K562 (cell line): ENCODE measurements around the gene DYNC2I2. TPM values are rescaled to one million over a fixed set of nuclear protein-coding genes. Genes with fewer than 3 reads are reported as not detected.

Experiments used
- ATF6 ChIP-seq: sonication (generic); formaldehyde crosslinking; IDR thresholded peaks from 2 replicates; pipeline ENCODE4 v1.4.0; 2020; ENCODE audit warnings: mild to moderate bottlenecking, missing genetic modification reagents
- ATF7 ChIP-seq: fragments of 450-650 bp; IDR thresholded peaks from 2 replicates; pipeline ENCODE4 v1.7.1; 2014; ENCODE audit warnings: mild to moderate bottlenecking, moderate library complexity
- CEBPZ ChIP-seq: fragments of 150-350 bp; IDR thresholded peaks from 2 replicates; pipeline ENCODE4 v1.6.1; 2014; ENCODE audit warnings: low read depth, mild to moderate bottlenecking, low read length, borderline replicate concordance
- E4F1 ChIP-seq: fragments of 250-450 bp; sonication (Bioruptor Pico); IDR thresholded peaks from 2 replicates; pipeline ENCODE4 v1.5.0; 2021; ENCODE audit warnings: mild to moderate bottlenecking, borderline replicate concordance
- HNRNPH1 ChIP-seq: fragments of 200-400 bp; formaldehyde crosslinking; optimal IDR thresholded peaks from 2 replicates; pipeline ENCODE3; 2017; ENCODE audit warnings: low read depth, mild to moderate bottlenecking, low read length, moderate library complexity
- HNRNPUL1 ChIP-seq: fragments of 200-400 bp; formaldehyde crosslinking; IDR thresholded peaks from 2 replicates; pipeline ENCODE4 v1.6.1; 2017; ENCODE audit warnings: low read length
- KDM5B ChIP-seq: fragments of 200-600 bp; sonication (generic); IDR thresholded peaks from 2 replicates; pipeline ENCODE4 v1.6.1; 2012; ENCODE audit warnings: low read depth, mild to moderate bottlenecking, moderate library complexity, low read length, control low read depth, inconsistent platforms; ENCODE audit not compliant: insufficient replicate concordance
- MIER1 ChIP-seq: fragments of 450-650 bp; IDR thresholded peaks from 2 replicates; pipeline ENCODE4 v1.6.1; 2016; ENCODE audit warnings: antibody characterized with exemption, mild to moderate bottlenecking, low read depth
- PML ChIP-seq: IDR thresholded peaks from 2 replicates; pipeline ENCODE4 v1.6.1; 2012; ENCODE audit warnings: low read length, inconsistent platforms
- POLR3A ChIP-seq: IDR thresholded peaks from 2 replicates; pipeline ENCODE4 v1.6.1; 2011; ENCODE audit warnings: borderline replicate concordance, mild to moderate bottlenecking, moderate library complexity; ENCODE audit not compliant: insufficient read length, insufficient read depth; ENCODE audit errors: extremely low read depth
- PTBP1 ChIP-seq: fragments of 200-400 bp; formaldehyde crosslinking; IDR thresholded peaks from 2 replicates; pipeline ENCODE4 v1.6.1; 2017; ENCODE audit warnings: low read depth, low read length
- RAD51 ChIP-seq: fragments of 450-650 bp; IDR thresholded peaks from 2 replicates; pipeline ENCODE4 v1.7.1; 2016; ENCODE audit warnings: low read depth, mild to moderate bottlenecking, borderline replicate concordance
- SMARCA5 ChIP-seq: fragments of 450-650 bp; IDR thresholded peaks from 2 replicates; pipeline ENCODE4 v1.6.1; 2016
- SNAPC5 ChIP-seq: fragments of 250-450 bp; sonication (Bioruptor Pico); IDR thresholded peaks from 2 replicates; pipeline ENCODE4 v1.8.0; 2021; ENCODE audit warnings: moderate library complexity, mild to moderate bottlenecking, inconsistent platforms
- TSC22D4 ChIP-seq: fragments of 450-650 bp; IDR thresholded peaks from 2 replicates; pipeline ENCODE4 v1.6.1; 2016; ENCODE audit warnings: missing genetic modification characterization, missing biosample characterization, control low read depth
- XRCC4 ChIP-seq: IDR thresholded peaks from one replicate; pipeline ENCODE4 v1.6.1; 2011; ENCODE audit not compliant: insufficient read depth, insufficient read length; ENCODE audit errors: extremely low read depth
- ZBTB8A ChIP-seq: fragments of 450-650 bp; IDR thresholded peaks from 2 replicates; pipeline ENCODE4 v1.6.1; 2018; ENCODE audit warnings: mild to moderate bottlenecking, moderate library complexity; ENCODE audit not compliant: partially characterized antibody
- ZNF280A ChIP-seq: fragments of 450-650 bp; IDR thresholded peaks from 2 replicates; pipeline ENCODE4 v1.6.1; 2018; ENCODE audit warnings: mild to moderate bottlenecking, low read depth; ENCODE audit not compliant: partially characterized antibody
- ZNF717 ChIP-seq: fragments of 250-450 bp; sonication (Bioruptor Pico); IDR thresholded peaks from 2 replicates; pipeline ENCODE4 v1.5.0; 2021
- ZNF766 ChIP-seq: fragments of 200-800 bp; sonication (Bioruptor generic); conservative IDR thresholded peaks from 2 replicates; pipeline ENCODE4 v1.6.1; 2016; ENCODE audit warnings: missing genetic modification characterization, missing compliant biosample characterization
- polyA plus RNA-seq, 8 experiments: library from polyadenylated mRNA; depleted of rRNA in 4 of 8; stranded (reverse) in 5 of 8; unstranded in 3 of 8; fragments of >200 nt; fragmentation: Nextera tagmentation in 2 of 8; fragmentation: Illumina TruSeq in 1 of 8; extraction: Ambion mirVana in 2 of 8; extraction: Trizol in 1 of 8; gene quantifications; 2 replicates each; pipeline versions ENCODE4 v1.2.1 to v1.2.3, GENCODE V29; 2011 to 2014; ENCODE audit warnings: inconsistent platforms in 1 of 8, missing spikeins in 1 of 8
- total RNA-seq, 7 experiments: library from RNA; depleted of rRNA in 6 of 7; stranded (reverse); fragments of >200 nt in 6 of 7; fragmentation: Illumina TruSeq in 2 of 7; extraction: Trizol in 2 of 7; gene quantifications; 2 replicates each; pipeline versions ENCODE4 v1.2.1 to v1.2.3, GENCODE V29; 2011 to 2021; ENCODE audit warnings: low replicate concordance in 1 of 7

The DYNC2I2 gene
- total and polyA plus RNA-seq, 9 of the 15 experiments (the other 6 are each of a cell fraction or from before 2014, with no cell fraction given): 1.5 to 249 (median 70.0) TPM

GRCh38 chr9:128690684-128691034 lies 34.0 kb upstream of the DYNC2I2 start (continued):
- TF ChIP-seq MIER1 (0 out of 2 replicates have a peak, but pooled peaks have one; percentile 34), TSC22D4 (tag) (no peak), RAD51 (0 out of 2 replicates have a peak, but pooled peaks have one; percentile 10), E4F1 (CRISPR knock-in tag) (no peak), PML (0 out of 2 replicates have a peak, but pooled peaks have one; percentile 17), SNAPC5 (CRISPR knock-in tag) (no peak), POLR3A (no peak), XRCC4 (no peak), ZBTB8A (no peak), SMARCA5 (no peak), KDM5B (peak; percentile 12), ATF6 (CRISPR knock-in tag) (no peak), PTBP1 (no peak), ATF7 (no peak), ZNF280A (no peak), CEBPZ (no peak), HNRNPH1 (no peak), ZNF766 (CRISPR knock-in tag) (no peak), ZNF717 (CRISPR knock-in tag) (no peak), HNRNPUL1 (no peak)
